ENCODE data around the gene TSPAN15.

TSPAN15 gene

GRCh38 chr10:69417542-69417941 lies 33.7 kb upstream of the TSPAN15 start:
- no peak for DNase-seq (ENCODE audit: low read depth, low spot score)

- no peak for DNase-seq (ENCODE audit: low read depth, low spot score)
Measured at GRCh38 chr10:69418052-69418752, 33.1 kb upstream of the TSPAN15 start.

GRCh38 chr10:69419096-69419743 lies 32.0 kb upstream of the TSPAN15 start:
- no peak for DNase-seq (ENCODE audit: low read depth, low spot score)

- no peak for DNase-seq (ENCODE audit: low read depth, low spot score)
Measured at GRCh38 chr10:69419744-69420126, 31.5 kb upstream of the TSPAN15 start.

GRCh38 chr10:69421611-69422308 lies 29.5 kb upstream of the TSPAN15 start:
- DNase-seq (ENCODE audit: low read depth, low spot score) = no peak

- DNase-seq (ENCODE audit: low read depth, low spot score) = no peak
Measured at GRCh38 chr10:69422676-69423075, 28.6 kb upstream of the TSPAN15 start.

- DNase-seq (ENCODE audit: low read depth, low spot score) = no peak
Measured at GRCh38 chr10:69425041-69425440, 26.2 kb upstream of the TSPAN15 start.

GRCh38 chr10:69425511-69426298 lies 25.6 kb upstream of the TSPAN15 start:
- DNase-seq (ENCODE audit: low read depth, low spot score) = no peak

- no peak for DNase-seq (ENCODE audit: low read depth, low spot score)
Measured at GRCh38 chr10:69426376-69426727, 24.9 kb upstream of the TSPAN15 start.

GRCh38 chr10:69428165-69428564 lies 23.1 kb upstream of the TSPAN15 start:
- DNase-seq (ENCODE audit: low read depth, low spot score) = no peak

GRCh38 chr10:69434169-69434568 lies 17.1 kb upstream of the TSPAN15 start:
- no peak for DNase-seq (ENCODE audit: low read depth, low spot score)

GRCh38 chr10:69434926-69435325 lies 16.3 kb upstream of the TSPAN15 start:
- DNase-seq (ENCODE audit: low read depth, low spot score) = no peak

- DNase-seq (ENCODE audit: low read depth, low spot score) = no peak
Measured at GRCh38 chr10:69435966-69436520, 15.2 kb upstream of the TSPAN15 start.

- DNase-seq (ENCODE audit: low read depth, low spot score) = no peak
Measured at GRCh38 chr10:69437321-69438259, 13.7 kb upstream of the TSPAN15 start.

GRCh38 chr10:69438536-69439349 lies 12.5 kb upstream of the TSPAN15 start:
- DNase-seq (ENCODE audit: low read depth, low spot score) = no peak

- DNase-seq (ENCODE audit: low read depth, low spot score) = no peak
Measured at GRCh38 chr10:69439350-69439739, 11.9 kb upstream of the TSPAN15 start.

- DNase-seq (ENCODE audit: low read depth, low spot score) = no peak
Measured at GRCh38 chr10:69439813-69440506, 11.3 kb upstream of the TSPAN15 start.

- DNase-seq (ENCODE audit: low read depth, low spot score) = no peak
Measured at GRCh38 chr10:69443354-69443753, 7.9 kb upstream of the TSPAN15 start.

- DNase-seq (ENCODE audit: low read depth, low spot score) = no peak
Measured at GRCh38 chr10:69445041-69445440, 6.2 kb upstream of the TSPAN15 start.

Data from brain pericyte (primary cell).